Neural progenitor cell (in vitro differentiated cells): ENCODE results near the gene TNS3.

Experiments
- EZH2 ChIP-seq: fragments of 200-600 bp; sonication (generic); IDR thresholded peaks from 2 replicates; pipeline ENCODE4 v1.6.1; 2017; ENCODE audit warnings: antibody characterized with exemption, mild to moderate bottlenecking, moderate library complexity
- EZH2phosphoT487 ChIP-seq: fragments of 200-600 bp; sonication (generic); IDR thresholded peaks from 2 replicates; pipeline ENCODE4 v1.6.1; 2017; ENCODE audit warnings: antibody characterized with exemption
- TF ChIP-seq, protein P1 (sequence below): fragments of 200-600 bp; sonication (generic); IDR thresholded peaks from 2 replicates; pipeline ENCODE4 v1.5.1; 2017; ENCODE audit warnings: antibody characterized with exemption, mild to moderate bottlenecking

DNA sequence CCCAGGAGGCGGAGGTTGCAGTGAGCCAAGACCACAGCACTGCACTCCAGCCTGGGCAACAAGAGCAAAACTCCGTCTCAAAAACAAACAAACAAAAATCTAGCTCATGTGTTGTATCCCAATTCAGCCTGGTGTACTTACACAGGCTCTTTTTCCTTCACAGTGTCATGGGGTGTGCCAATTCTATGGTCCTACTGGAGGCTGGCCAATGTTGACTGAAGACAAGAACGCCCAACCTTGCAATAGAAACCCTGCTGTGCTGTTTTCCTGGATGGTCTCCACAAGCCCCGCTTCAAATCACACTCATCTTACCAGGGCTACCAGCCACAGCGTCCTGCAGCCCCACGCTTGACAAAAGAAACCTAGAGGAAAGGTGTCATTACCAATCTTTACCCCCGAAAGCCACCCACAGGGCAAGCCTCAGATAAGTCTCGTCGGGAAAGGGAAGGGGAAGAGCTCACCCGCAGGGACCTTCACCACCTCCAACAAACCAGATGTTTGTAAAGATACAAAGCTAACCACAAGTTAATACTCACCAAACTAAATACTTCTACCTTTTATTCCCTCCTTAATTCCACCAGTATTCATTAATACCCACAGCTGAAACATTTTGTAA, 64.8 kb downstream of the TNS3 start:
- no peak for TF ChIP-seq EZH2phosphoT487
- TF ChIP-seq, protein P1, sequence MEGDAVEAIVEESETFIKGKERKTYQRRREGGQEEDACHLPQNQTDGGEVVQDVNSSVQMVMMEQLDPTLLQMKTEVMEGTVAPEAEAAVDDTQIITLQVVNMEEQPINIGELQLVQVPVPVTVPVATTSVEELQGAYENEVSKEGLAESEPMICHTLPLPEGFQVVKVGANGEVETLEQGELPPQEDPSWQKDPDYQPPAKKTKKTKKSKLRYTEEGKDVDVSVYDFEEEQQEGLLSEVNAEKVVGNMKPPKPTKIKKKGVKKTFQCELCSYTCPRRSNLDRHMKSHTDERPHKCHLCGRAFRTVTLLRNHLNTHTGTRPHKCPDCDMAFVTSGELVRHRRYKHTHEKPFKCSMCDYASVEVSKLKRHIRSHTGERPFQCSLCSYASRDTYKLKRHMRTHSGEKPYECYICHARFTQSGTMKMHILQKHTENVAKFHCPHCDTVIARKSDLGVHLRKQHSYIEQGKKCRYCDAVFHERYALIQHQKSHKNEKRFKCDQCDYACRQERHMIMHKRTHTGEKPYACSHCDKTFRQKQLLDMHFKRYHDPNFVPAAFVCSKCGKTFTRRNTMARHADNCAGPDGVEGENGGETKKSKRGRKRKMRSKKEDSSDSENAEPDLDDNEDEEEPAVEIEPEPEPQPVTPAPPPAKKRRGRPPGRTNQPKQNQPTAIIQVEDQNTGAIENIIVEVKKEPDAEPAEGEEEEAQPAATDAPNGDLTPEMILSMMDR: no peak
- TF ChIP-seq EZH2: no peak
